ENCODE data around the gene ALPK3. TPM values are rescaled to one million over a fixed set of nuclear protein-coding genes. Genes with fewer than 3 reads are reported as not detected.

The ALPK3 gene
- total RNA-seq, 1 donor from 2014 or later = 10.8 TPM

DNA sequence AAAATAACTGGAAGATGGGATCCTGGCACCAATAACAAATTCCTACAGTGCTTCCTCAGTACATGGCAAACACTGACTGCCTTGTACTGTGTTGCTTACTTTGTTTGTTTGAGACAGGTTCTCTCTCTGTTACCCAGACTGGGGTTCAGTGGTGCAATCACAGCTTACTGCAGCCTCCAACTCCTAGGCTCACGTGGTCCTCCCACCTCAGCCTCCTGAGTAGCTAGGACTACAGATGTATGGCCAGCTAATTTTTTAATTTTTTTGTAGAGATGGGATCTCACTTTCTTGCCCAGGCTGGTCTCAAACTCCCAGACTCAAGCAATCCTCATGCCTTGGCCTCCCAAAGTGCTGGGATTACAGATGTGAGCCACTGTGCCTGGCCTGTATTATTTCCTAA lies 3.7 kb upstream of the ALPK3 start:
- DNase-seq (ENCODE audit: extremely low spot score, unreplicated experiment) = no peak
- Mint-ChIP-seq H3K4me1 (ENCODE audit: unreplicated experiment) (peaks cover 10% of the 10 kb centered on the region), H3K4me3 (no peak overlapping the region), H3K36me3 (peaks cover 6% of the 10 kb centered on the region), H3K27ac (no peak overlapping the region), H3K27me3 (peaks cover 10% of the 10 kb centered on the region), H3K9me3 (no peaks in the 10 kb centered on the region)
- TF ChIP-seq, protein P1, sequence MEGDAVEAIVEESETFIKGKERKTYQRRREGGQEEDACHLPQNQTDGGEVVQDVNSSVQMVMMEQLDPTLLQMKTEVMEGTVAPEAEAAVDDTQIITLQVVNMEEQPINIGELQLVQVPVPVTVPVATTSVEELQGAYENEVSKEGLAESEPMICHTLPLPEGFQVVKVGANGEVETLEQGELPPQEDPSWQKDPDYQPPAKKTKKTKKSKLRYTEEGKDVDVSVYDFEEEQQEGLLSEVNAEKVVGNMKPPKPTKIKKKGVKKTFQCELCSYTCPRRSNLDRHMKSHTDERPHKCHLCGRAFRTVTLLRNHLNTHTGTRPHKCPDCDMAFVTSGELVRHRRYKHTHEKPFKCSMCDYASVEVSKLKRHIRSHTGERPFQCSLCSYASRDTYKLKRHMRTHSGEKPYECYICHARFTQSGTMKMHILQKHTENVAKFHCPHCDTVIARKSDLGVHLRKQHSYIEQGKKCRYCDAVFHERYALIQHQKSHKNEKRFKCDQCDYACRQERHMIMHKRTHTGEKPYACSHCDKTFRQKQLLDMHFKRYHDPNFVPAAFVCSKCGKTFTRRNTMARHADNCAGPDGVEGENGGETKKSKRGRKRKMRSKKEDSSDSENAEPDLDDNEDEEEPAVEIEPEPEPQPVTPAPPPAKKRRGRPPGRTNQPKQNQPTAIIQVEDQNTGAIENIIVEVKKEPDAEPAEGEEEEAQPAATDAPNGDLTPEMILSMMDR (conservative IDR thresholded peaks at IDR 0.05) = no peak

DNA sequence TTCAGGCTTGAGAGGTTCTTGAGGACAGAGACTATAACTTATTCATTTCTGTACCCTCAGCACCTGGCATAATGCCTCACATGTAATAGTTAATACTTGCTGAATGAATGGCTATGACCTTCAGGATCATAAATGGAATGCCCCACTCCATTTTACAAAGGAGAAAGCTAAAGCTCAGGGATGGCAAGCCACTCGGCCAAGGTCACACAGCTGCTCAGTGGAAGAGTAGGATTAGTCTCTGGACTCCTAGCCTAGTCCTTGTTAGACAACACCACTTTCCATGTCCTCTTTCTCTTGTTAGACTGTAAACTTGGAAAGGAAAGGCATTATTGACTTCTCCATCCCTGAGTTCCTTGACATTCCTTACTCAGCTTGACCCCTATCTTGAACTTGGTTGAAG lies 3.2 kb upstream of the ALPK3 start:
- Mint-ChIP-seq H3K4me1 (ENCODE audit: unreplicated experiment) (peaks cover 15% of the 10 kb centered on the region), H3K4me3 (no peak overlapping the region), H3K9me3 (no peaks in the 10 kb centered on the region), H3K27ac (no peak overlapping the region), H3K36me3 (peaks cover 1% of the 10 kb centered on the region), H3K27me3 (peaks cover 10% of the 10 kb centered on the region)
- TF ChIP-seq, protein P1 (conservative IDR thresholded peaks at IDR 0.05) = no peak
- DNase-seq (ENCODE audit: extremely low spot score, unreplicated experiment) = no peak

DNA sequence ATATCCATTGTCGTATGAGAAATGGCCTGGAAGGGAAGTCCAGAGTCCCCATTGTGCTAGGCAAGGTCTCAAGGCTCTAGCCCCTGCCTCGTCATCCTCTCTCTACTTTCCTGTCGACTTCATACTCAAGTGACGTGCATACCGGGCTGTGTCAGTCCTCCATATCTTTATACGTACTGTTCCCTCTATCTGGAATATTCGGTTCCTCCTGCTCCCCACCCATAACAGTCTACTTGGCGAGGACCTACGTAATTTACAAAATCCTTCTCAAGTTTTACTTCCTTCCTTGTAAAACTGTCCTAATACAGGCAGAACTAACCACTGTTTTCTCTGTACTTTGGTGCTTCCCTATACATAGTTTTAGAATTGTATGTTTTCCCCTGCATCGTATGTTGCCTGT lies 2.2 kb upstream of the ALPK3 start:
- H3K9me3 Mint-ChIP-seq = no peaks in the 10 kb centered on the region
- no peak for DNase-seq (ENCODE audit: extremely low spot score, unreplicated experiment)
- no peaks in the 10 kb centered on the region for H3K36me3 Mint-ChIP-seq
- TF ChIP-seq, protein P1 (conservative IDR thresholded peaks at IDR 0.05) = no peak
- H3K4me1 Mint-ChIP-seq (ENCODE audit: unreplicated experiment) = peaks cover 20% of the 10 kb centered on the region
- no peak overlapping the region for H3K4me3 Mint-ChIP-seq
- peaks cover 10% of the 10 kb centered on the region for H3K27me3 Mint-ChIP-seq
- H3K27ac Mint-ChIP-seq = no peak overlapping the region

DNA sequence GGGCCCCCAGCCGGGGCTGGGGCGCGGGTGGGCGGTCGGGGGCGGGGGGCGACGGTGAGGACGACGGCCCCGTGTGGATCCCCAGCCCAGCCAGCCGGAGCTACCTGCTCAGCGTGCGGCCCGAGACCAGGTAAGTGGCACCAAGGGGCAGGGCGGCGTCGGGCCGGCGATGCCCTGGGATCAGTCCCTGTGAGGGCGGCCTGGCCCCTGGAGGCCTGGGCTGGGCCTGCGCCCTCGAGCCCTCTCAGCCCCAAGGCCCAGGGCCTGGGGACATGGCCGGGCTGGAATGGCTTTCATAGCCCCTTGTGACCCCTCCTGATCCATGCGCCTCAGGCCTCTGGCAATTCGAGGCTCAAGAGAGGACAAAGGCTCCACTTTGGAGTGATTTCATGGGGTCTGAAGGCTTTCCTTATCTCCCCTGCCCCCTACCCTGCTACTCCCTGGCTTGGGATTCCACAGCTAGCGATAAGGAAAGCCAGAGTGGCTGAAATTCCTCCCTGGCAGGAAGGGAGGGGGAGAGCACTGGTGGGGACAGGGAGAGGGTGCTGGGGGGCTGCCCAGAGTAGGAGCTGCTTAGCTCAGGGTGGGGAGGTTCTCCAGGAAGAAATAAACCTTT lies 418 bp downstream of the ALPK3 start:
- Mint-ChIP-seq H3K4me3 (peak overlapping the region; percentile 85), H3K27ac (peak overlapping the region; percentile 75), H3K9me3 (no peaks in the 10 kb centered on the region), H3K27me3 (peaks cover 10% of the 10 kb centered on the region), H3K36me3 (no peaks in the 10 kb centered on the region), H3K4me1 (ENCODE audit: unreplicated experiment) (peaks cover 31% of the 10 kb centered on the region)
- TF ChIP-seq, protein P1 (conservative IDR thresholded peaks at IDR 0.05) = no peak
- no peak for DNase-seq (ENCODE audit: extremely low spot score, unreplicated experiment)

DNA sequence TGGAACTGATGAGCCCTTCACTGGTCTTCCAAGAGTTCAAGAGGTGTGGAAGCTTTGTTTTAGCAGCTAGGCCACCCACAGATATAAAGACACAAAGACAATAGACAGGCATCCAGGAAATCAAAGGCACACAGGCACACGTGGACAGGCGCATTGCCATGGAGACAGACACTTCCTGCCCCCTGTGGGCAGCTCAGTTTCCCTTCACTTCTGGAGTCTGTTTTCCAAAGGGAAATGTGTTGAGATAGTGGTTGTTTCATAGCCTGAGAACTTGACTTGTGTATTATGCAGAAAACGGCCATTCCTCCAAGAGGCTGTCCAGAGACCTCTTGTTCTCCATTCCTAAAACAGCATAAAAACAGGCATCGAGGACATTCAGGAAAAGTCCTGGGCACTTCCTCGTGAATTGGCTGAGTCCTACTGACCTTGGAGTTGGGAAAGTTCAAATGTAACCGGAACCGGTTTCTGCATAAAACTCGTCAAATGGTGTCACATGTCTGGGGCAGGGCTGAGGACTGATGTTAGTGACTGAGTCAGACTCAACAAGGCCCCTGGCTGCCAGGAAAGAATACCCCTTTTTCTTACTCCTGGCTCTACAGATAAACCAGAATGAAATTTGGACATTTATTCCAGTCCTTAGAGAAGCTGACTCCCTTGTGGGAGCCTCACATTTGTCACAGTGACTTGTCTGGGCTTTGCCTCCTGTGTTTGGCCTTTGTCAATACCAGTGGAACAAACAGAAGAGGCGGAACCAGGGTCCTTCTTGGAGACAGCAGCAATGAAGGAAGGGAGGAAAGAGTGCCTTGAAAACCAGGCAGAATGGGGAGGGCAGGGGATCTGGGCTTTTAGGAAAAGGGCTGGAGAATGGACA lies 1.3 kb downstream of the ALPK3 start:
- Mint-ChIP-seq H3K27me3 (peaks cover 10% of the 10 kb centered on the region), H3K4me3 (peak overlapping the region; percentile 85), H3K9me3 (no peaks in the 10 kb centered on the region), H3K27ac (peak overlapping the region; percentile 75), H3K4me1 (ENCODE audit: unreplicated experiment) (peaks cover 31% of the 10 kb centered on the region), H3K36me3 (no peaks in the 10 kb centered on the region)
- TF ChIP-seq, protein P1 (conservative IDR thresholded peaks at IDR 0.05) = no peak
- no peak for DNase-seq (ENCODE audit: extremely low spot score, unreplicated experiment)

Data from type B pancreatic cell (in vitro differentiated cells).